Fibroblast of mammary gland (primary cell): ENCODE measurements around the gene WDR44.
"Not testable (repeated sequence)": the region's sequence is repeated elsewhere in the genome, so short reads cannot be mapped to it uniquely, and the experiment has no call there.

Experiments used
- DNase-seq: peaks from one replicate; pipeline ENCODE4 v3.0.0-alpha.2; 2010; ENCODE audit warnings: low read depth
- H3K4me3 ChIP-seq: 2 replicates; pipeline ENCODE4 v1.5.1; 2011; ENCODE audit warnings: low read depth, mild to moderate bottlenecking, low read length, moderate library complexity; ENCODE audit not compliant: control insufficient read depth
- TF ChIP-seq, protein P1 (sequence below): conservative IDR thresholded peaks from 2 replicates; pipeline ENCODE4 v1.5.1; 2011; ENCODE audit warnings: low read depth, low read length, inconsistent platforms; ENCODE audit not compliant: control insufficient read depth, insufficient read depth

The WDR44 gene, protein sequence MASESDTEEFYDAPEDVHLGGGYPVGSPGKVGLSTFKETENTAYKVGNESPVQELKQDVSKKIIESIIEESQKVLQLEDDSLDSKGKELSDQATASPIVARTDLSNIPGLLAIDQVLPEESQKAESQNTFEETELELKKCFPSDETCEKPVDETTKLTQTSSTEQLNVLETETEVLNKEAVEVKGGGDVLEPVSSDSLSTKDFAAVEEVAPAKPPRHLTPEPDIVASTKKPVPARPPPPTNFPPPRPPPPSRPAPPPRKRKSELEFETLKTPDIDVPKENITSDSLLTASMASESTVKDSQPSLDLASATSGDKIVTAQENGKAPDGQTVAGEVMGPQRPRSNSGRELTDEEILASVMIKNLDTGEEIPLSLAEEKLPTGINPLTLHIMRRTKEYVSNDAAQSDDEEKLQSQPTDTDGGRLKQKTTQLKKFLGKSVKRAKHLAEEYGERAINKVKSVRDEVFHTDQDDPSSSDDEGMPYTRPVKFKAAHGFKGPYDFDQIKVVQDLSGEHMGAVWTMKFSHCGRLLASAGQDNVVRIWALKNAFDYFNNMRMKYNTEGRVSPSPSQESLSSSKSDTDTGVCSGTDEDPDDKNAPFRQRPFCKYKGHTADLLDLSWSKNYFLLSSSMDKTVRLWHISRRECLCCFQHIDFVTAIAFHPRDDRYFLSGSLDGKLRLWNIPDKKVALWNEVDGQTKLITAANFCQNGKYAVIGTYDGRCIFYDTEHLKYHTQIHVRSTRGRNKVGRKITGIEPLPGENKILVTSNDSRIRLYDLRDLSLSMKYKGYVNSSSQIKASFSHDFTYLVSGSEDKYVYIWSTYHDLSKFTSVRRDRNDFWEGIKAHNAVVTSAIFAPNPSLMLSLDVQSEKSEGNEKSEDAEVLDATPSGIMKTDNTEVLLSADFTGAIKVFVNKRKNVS

DNA sequence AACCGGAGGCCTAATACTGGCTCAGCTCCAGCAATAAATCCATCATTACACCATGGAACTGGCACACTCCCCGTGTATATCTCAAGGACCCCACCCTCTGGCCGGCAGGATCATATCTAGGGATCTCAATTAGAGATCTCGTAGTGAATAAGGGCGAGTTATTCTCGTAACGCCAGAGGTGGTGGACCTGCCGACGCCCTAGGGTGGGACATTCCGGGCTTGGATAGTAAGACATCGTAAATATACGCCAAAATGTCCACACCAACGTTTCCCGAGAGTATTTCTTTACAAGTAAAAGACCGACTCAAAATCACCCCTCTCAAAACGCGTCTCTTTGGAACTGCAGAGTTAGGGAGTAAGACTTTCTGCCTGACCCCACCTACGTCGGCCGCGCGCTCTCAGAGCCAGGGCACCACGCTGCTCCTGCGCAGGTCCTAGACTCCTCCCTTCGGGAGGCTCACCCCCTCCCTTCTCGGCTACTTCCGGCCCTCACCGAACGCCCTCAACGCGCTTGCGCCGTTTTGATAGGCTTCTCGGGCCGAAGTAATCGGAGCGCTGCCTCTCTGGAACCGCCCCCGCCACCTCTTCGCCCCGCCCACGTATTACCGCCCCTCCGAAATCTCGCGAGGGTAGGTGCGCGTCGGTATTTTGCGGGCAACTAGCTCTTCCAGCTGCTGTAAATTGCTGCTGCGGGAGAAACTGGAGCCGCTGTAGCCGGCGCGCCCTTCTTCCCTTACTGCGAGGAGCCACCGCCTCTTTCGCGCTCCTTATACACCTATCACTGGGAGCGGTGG, at the start of gene WDR44:
Gene WDR44, plus strand, starts transcription at position 643 of the 794 bp plus-strand sequence. CDS start 398 bp downstream, outside the sequence.
- peak; percentile 91 for DNase-seq
- peak within 1 kb of the TSS; percentile 84 for H3K4me3 ChIP-seq
- TF ChIP-seq, protein P1, sequence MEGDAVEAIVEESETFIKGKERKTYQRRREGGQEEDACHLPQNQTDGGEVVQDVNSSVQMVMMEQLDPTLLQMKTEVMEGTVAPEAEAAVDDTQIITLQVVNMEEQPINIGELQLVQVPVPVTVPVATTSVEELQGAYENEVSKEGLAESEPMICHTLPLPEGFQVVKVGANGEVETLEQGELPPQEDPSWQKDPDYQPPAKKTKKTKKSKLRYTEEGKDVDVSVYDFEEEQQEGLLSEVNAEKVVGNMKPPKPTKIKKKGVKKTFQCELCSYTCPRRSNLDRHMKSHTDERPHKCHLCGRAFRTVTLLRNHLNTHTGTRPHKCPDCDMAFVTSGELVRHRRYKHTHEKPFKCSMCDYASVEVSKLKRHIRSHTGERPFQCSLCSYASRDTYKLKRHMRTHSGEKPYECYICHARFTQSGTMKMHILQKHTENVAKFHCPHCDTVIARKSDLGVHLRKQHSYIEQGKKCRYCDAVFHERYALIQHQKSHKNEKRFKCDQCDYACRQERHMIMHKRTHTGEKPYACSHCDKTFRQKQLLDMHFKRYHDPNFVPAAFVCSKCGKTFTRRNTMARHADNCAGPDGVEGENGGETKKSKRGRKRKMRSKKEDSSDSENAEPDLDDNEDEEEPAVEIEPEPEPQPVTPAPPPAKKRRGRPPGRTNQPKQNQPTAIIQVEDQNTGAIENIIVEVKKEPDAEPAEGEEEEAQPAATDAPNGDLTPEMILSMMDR = no peak

DNA sequence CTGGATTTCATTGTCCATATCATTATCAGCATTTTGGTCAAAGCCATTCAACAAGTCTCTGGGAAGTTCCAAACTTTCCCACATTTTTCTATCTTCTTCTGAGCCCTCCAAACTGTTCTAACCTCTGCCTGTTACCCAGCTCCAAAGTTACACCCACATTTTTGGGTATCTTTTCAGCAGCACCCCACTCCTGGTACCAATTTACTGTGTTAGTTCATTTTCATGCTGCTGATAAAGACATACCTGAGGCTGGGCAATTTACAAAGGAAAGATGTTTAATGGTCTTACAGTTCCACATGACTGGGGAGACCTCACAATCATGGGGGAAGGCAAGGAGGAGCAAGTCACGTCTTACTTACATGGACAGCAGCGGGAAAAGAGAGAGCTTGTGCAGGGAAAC, 40.1 kb upstream of the WDR44 start:
- DNase-seq, H3K4me3 ChIP-seq: not testable (repeated sequence)

DNA sequence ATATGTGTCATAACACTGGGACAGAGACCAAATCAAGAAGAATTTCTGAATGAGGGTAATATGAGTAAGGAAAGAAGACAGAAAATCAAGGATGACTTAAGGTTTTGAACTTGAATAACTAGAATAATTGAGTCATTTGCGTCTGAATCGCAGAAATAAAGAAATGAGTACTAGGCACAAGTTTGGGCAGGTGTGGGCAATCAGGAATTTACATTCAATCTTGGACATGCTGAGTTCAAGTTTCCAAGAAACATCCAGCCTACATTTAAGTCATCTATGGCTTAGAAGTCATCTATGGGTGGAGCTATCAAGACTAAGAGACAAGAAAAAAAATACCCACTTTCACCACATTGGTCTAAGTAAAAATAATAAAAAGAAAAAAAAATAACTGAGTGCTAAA, 30.4 kb upstream of the WDR44 start:
- TF ChIP-seq, protein P1 = no peak
- H3K4me3 ChIP-seq = no peak overlapping the region
- no peak for DNase-seq

DNA sequence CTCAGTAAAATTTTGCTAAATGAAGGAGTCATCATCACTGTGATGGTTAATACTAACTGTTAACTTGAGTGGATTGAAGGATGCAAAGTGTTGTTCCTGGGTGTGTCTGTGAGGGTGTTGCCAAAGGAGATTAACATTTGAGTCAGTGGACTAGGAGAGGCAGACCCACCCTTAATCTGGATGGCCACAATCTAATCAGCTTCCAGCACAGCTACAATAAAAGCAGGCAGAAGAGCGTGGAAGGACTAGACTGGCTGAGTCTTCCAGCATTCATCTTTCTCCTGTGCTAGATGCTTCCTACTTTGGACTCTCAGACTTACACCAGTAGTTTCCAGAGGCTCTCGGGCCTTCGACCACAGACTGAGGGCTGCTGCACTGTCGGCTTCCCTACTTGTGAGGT, 21.3 kb upstream of the WDR44 start:
- TF ChIP-seq, protein P1 = no peak
- no peak for DNase-seq
- H3K4me3 ChIP-seq = no peak overlapping the region

DNA sequence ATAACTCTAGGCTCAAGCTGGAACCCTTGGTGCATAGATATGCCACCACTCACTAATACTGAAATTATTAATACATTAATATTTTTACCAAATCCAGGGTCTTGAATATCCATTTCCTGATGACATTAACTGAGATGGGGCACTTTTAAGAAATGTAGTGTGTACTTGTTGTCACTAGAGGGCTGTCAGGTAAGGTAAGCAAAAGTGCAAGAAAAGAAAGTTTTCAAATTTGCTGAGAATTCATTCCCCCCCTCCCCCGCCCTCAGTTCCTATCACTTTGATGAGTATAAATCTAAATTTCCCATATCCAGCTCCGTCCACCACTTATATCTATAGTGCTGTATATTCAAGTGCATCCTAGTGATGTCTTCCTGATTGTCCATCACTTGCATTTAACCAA, 20.5 kb upstream of the WDR44 start:
- TF ChIP-seq, protein P1 = peak; percentile 26
- DNase-seq = peak; percentile 8
- no peak overlapping the region for H3K4me3 ChIP-seq

DNA sequence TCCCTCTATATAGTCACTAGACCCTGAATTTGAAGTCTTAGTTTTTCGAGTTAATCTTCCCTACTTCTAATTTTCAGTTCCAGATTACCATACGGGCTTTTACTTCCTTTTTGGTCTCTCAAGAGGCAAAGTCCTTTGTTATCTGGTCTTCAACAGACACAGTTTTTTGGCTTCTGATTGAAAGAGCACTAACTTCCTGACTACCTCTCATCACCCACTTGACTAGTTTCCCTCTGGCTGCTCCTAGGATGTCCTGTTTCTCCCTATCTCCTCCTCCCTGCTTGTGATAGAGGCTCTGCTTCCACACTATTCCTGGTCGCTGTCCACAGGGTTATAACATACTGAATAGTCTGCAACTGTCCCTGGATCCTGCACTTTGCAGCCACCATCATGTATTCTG, 16.7 kb upstream of the WDR44 start:
- TF ChIP-seq, protein P1 = no peak
- DNase-seq = no peak
- no peak overlapping the region for H3K4me3 ChIP-seq
